ENCODE results near the gene EIF4G3. TPM values are rescaled to one million over a fixed set of nuclear protein-coding genes. Genes with fewer than 3 reads are reported as not detected.

Gene EIF4G3
- polyA plus RNA-seq, 1 donor (not counting 4 experiments of a cell fraction or from before 2014, with no cell fraction given) = 44.6 TPM

GRCh38 chr1:20770314-20771087 is 406.2 kb downstream of the EIF4G3 start:
- DNase-seq (ENCODE audit: low read depth, low spot score) = no peak
- no peak for TF ChIP-seq CTCF (optimal IDR thresholded peaks at IDR 0.05 in 1 of 3, IDR thresholded peaks at IDR 0.05 in 1 of 3, conservative IDR thresholded peaks at IDR 0.05 in 1 of 3; ENCODE audit: extremely low read depth in 1 of 3, insufficient read depth in 2 of 3, low read length in 3 of 3)
- no peak for TF ChIP-seq EZH2 (IDR thresholded peaks at IDR 0.05; ENCODE audit: low read length)
- H3K4me1 ChIP-seq (ENCODE audit: control insufficient read depth, extremely low read depth, insufficient read depth, low read length) = no peaks in the 10 kb centered on the region
- H3K9me1 ChIP-seq (ENCODE audit: control insufficient read depth, extremely low read depth, insufficient read depth, low read length) = no peaks in the 10 kb centered on the region
- no peak overlapping the region for H3K9ac ChIP-seq (ENCODE audit: control insufficient read depth, extremely low read depth, insufficient read depth, low read length)
- H3K9me3 ChIP-seq (ENCODE audit: control insufficient read depth, low read depth, low read length) = no peaks in the 10 kb centered on the region
- dilution Hi-C loops (cut with MboI; ENCODE audit: extremely low pct_ligation_motif_present, low sequenced_read_pairs) = no loop called here
- no peaks in the 10 kb centered on the region for H4K20me1 ChIP-seq (ENCODE audit: control insufficient read depth, extremely low read depth, insufficient read depth, low read length)
- H3K27me3 ChIP-seq (ENCODE audit: control insufficient read depth, extremely low read depth, insufficient read depth, low read length) = no peaks in the 10 kb centered on the region
- H3K4me2 ChIP-seq (ENCODE audit: control insufficient read depth, extremely low read depth, insufficient read depth, low read depth, low read length) = no peak overlapping the region
- FAIRE-seq = no peak
- no peak overlapping the region for H2AFZ ChIP-seq (ENCODE audit: control insufficient read depth, low read length)
- H3K4me3 ChIP-seq (ENCODE audit: control insufficient read depth in 2 of 3, extremely low read depth in 1 of 3, insufficient read depth in 2 of 3, low read depth in 1 of 3, low read length in 3 of 3) = no peak overlapping the region
- peaks cover 22 to 39% of the 10 kb centered on the region in 2 experiments for H3K36me3 ChIP-seq (ENCODE audit: control insufficient read depth in 2 of 2, extremely low read depth in 1 of 2, insufficient read depth in 2 of 2, low read length in 2 of 2)
- H3K27ac ChIP-seq (ENCODE audit: control insufficient read depth, insufficient read depth, low read length) = no peak overlapping the region
- peaks cover 8% of the 10 kb centered on the region for H3K79me2 ChIP-seq (ENCODE audit: control insufficient read depth, insufficient read depth, low read length)

- TF ChIP-seq EZH2 (IDR thresholded peaks at IDR 0.05; ENCODE audit: low read length) (no peak), CTCF (optimal IDR thresholded peaks at IDR 0.05 in 1 of 3, IDR thresholded peaks at IDR 0.05 in 1 of 3, conservative IDR thresholded peaks at IDR 0.05 in 1 of 3; ENCODE audit: extremely low read depth in 1 of 3, insufficient read depth in 2 of 3, low read length in 3 of 3) (no peak)
- Histone ChIP-seq H3K9ac (ENCODE audit: control insufficient read depth, extremely low read depth, insufficient read depth, low read length) (no peak overlapping the region), H3K36me3 (ENCODE audit: control insufficient read depth in 2 of 2, extremely low read depth in 1 of 2, insufficient read depth in 2 of 2, low read length in 2 of 2) (peaks cover 23 to 41% of the 10 kb centered on the region in 2 experiments), H2AFZ (ENCODE audit: control insufficient read depth, low read length) (no peak overlapping the region), H3K4me3 (ENCODE audit: control insufficient read depth in 2 of 3, extremely low read depth in 1 of 3, insufficient read depth in 2 of 3, low read depth in 1 of 3, low read length in 3 of 3) (no peak overlapping the region), H3K9me1 (ENCODE audit: control insufficient read depth, extremely low read depth, insufficient read depth, low read length) (no peaks in the 10 kb centered on the region), H3K27ac (ENCODE audit: control insufficient read depth, insufficient read depth, low read length) (no peak overlapping the region), H3K79me2 (ENCODE audit: control insufficient read depth, insufficient read depth, low read length) (no peaks in the 10 kb centered on the region), H3K27me3 (ENCODE audit: control insufficient read depth, extremely low read depth, insufficient read depth, low read length) (no peaks in the 10 kb centered on the region), H3K4me2 (ENCODE audit: control insufficient read depth, extremely low read depth, insufficient read depth, low read depth, low read length) (no peak overlapping the region), H3K4me1 (ENCODE audit: control insufficient read depth, extremely low read depth, insufficient read depth, low read length) (no peaks in the 10 kb centered on the region), H4K20me1 (ENCODE audit: control insufficient read depth, extremely low read depth, insufficient read depth, low read length) (no peaks in the 10 kb centered on the region), H3K9me3 (ENCODE audit: control insufficient read depth, low read depth, low read length) (no peaks in the 10 kb centered on the region)
- FAIRE-seq (no peak), DNase-seq (ENCODE audit: low read depth, low spot score) (no peak)
- dilution Hi-C loops (cut with MboI; ENCODE audit: extremely low pct_ligation_motif_present, low sequenced_read_pairs) = no loop called here
Observed at GRCh38 chr1:20767271-20767670, 409.4 kb downstream of the EIF4G3 start.
